GM21576 (cell line): ENCODE data around the gene SLIT1.

ENCODE experiments used
- ATAC-seq: cut with Tn5 transposase; IDR thresholded peaks from one replicate; pipeline ENCODE4 v1.9.1; 2021; ENCODE audit warnings: mild to moderate bottlenecking, moderate library complexity; ENCODE audit not compliant: unreplicated experiment

The SLIT1 gene

GRCh38 chr10:97119058-97119745 is 66.6 kb downstream of the SLIT1 start:
- ATAC-seq: no peak

- no peak for ATAC-seq
These were observed 68.4 kb downstream of the SLIT1 start for GRCh38 chr10:97117372-97117771.

GRCh38 chr10:97116462-97117162 is 69.1 kb downstream of the SLIT1 start:
- ATAC-seq: no peak

- no peak for ATAC-seq
These were observed 69.9 kb downstream of the SLIT1 start for GRCh38 chr10:97115846-97116245.

GRCh38 chr10:97111615-97112014 is 74.1 kb downstream of the SLIT1 start:
- ATAC-seq: no peak

GRCh38 chr10:97109547-97109946 is 76.2 kb downstream of the SLIT1 start:
- ATAC-seq: no peak

GRCh38 chr10:97107551-97107950 is 78.2 kb downstream of the SLIT1 start:
- no peak for ATAC-seq

GRCh38 chr10:97106207-97106606 is 79.6 kb downstream of the SLIT1 start:
- ATAC-seq: no peak

GRCh38 chr10:97105303-97105702 is 80.5 kb downstream of the SLIT1 start:
- no peak for ATAC-seq

- no peak for ATAC-seq
These were observed 82.3 kb downstream of the SLIT1 start for GRCh38 chr10:97103316-97104080.

GRCh38 chr10:97102441-97102840 is 83.3 kb downstream of the SLIT1 start:
- no peak for ATAC-seq

GRCh38 chr10:97101166-97101940 is 84.4 kb downstream of the SLIT1 start:
- no peak for ATAC-seq

GRCh38 chr10:97100657-97101056 is 85.1 kb downstream of the SLIT1 start:
- ATAC-seq: no peak

- no peak for ATAC-seq
These were observed 85.9 kb downstream of the SLIT1 start for GRCh38 chr10:97099868-97100267.

- no peak for ATAC-seq
These were observed 86.7 kb downstream of the SLIT1 start for GRCh38 chr10:97099089-97099488.

GRCh38 chr10:97097084-97097433 is 88.7 kb downstream of the SLIT1 start:
- no peak for ATAC-seq

- no peak for ATAC-seq
These were observed 89.3 kb downstream of the SLIT1 start for GRCh38 chr10:97096261-97097083.

- ATAC-seq: no peak
These were observed 90.0 kb downstream of the SLIT1 start for GRCh38 chr10:97095701-97096260.

- no peak for ATAC-seq
These were observed 95.1 kb downstream of the SLIT1 start for GRCh38 chr10:97090644-97091043.

- ATAC-seq: no peak
These were observed 95.7 kb downstream of the SLIT1 start for GRCh38 chr10:97090035-97090434.
